HEK293T (cell line): ENCODE results near the gene DDOST.

Source experiments
- BHLHE40 ChIP-seq: fragments of 450-650 bp; IDR thresholded peaks from 2 replicates; pipeline ENCODE4 v1.6.1; 2016; ENCODE audit warnings: mild to moderate bottlenecking, moderate library complexity, borderline replicate concordance
- ELF4 ChIP-seq: fragments of 450-650 bp; IDR thresholded peaks from 2 replicates; pipeline ENCODE4 v1.6.1; 2017; ENCODE audit warnings: antibody characterized with exemption
- FOXA1 ChIP-seq: fragments of 450-650 bp; IDR thresholded peaks from 2 replicates; pipeline ENCODE4 v1.6.1; 2016; ENCODE audit warnings: mild to moderate bottlenecking
- FOXK2 ChIP-seq: fragments of 450-650 bp; IDR thresholded peaks from 2 replicates; pipeline ENCODE4 v1.6.1; 2016; ENCODE audit warnings: mild to moderate bottlenecking
- FOXM1 ChIP-seq: fragments of 450-650 bp; IDR thresholded peaks from 2 replicates; pipeline ENCODE4 v1.6.1; 2017; ENCODE audit warnings: mild to moderate bottlenecking, borderline replicate concordance
- HDGF ChIP-seq: fragments of 450-650 bp; IDR thresholded peaks from 2 replicates; pipeline ENCODE4 v1.6.1; 2017; ENCODE audit warnings: antibody characterized with exemption, borderline replicate concordance
- LEF1 ChIP-seq: fragments of 450-650 bp; IDR thresholded peaks from 2 replicates; pipeline ENCODE4 v1.6.1; 2017; ENCODE audit warnings: mild to moderate bottlenecking, borderline replicate concordance
- NFRKB ChIP-seq: fragments of 450-650 bp; IDR thresholded peaks from 2 replicates; pipeline ENCODE4 v1.6.1; 2016; ENCODE audit warnings: mild to moderate bottlenecking, moderate library complexity
- TARDBP ChIP-seq: fragments of 450-650 bp; IDR thresholded peaks from 2 replicates; pipeline ENCODE4 v1.6.1; 2016
- ZNF384 ChIP-seq: fragments of 450-650 bp; IDR thresholded peaks from 2 replicates; pipeline ENCODE4 v1.6.1; 2016

- TF ChIP-seq LEF1, result no peak
- TF ChIP-seq ZNF384, result no peak
- TF ChIP-seq BHLHE40, result no peak
- TF ChIP-seq FOXA1, result no peak
- TF ChIP-seq TARDBP, result no peak
- TF ChIP-seq FOXK2, result no peak
- TF ChIP-seq ELF4, result no peak
- TF ChIP-seq NFRKB, result no peak
- TF ChIP-seq HDGF, result no peak
- no peak for TF ChIP-seq FOXM1
Observed at GRCh38 chr1:20612221-20612746, 48.9 kb downstream of the DDOST start.
